ENCODE data around the gene USF1. TPM values are rescaled to one million over a fixed set of nuclear protein-coding genes. Genes with fewer than 3 reads are reported as not detected.

The USF1 gene
- total and polyA plus RNA-seq, 9 of the 15 experiments (the other 6 are each of a cell fraction or from before 2014, with no cell fraction given): 7.4 to 60.2 (median 54.2) TPM

DNA sequence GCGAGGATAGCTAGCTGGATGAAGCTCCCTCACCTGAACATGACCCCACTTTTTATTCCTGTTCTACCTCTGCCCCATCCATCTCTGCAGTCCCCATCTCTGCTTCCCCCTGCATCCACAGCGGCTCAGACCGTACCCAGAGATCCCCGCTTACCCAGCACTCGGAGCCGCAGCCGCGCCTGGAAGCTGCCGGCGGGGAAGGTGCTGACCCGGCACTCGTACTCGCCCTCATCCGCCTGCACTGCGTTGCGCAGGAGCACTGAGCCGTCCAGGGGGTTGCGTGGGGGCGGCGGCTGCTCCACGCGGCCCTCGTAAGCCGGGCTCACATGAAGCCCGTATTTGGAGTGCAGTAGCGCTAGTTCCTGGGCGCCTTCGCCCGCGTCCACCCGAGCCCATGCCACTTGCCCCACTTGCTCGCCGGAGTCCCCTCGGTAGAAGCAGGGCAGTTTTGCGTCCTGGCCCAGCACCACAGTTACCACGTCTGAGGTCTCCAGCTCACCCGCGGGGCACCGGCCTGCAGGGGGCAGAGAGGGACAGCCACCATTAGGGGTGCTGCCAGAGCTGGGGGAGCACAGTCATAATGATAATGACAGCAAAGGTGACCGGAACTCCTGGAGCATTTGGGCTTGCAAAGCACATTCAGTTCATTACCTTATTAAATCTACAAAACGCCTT lies 33.8 kb upstream of the USF1 start:
- Histone ChIP-seq H3K9me1 (ENCODE audit: control insufficient read depth, insufficient read depth, low read length) (no peaks in the 10 kb centered on the region), H4K20me1 (replicated peaks; ENCODE audit: control insufficient read depth, insufficient read depth, low read length) (no peaks in the 10 kb centered on the region), H3K27ac (ENCODE audit: extremely low read depth, low read depth, low read length) (no peak overlapping the region), H3K79me2 (ENCODE audit: control insufficient read depth, insufficient read depth, low read length) (no peaks in the 10 kb centered on the region), H3K36me3 (ENCODE audit: control insufficient read depth, insufficient read depth, low read length) (no peaks in the 10 kb centered on the region), H3K4me1 (replicated peaks in 1 of 2; ENCODE audit: control insufficient read depth in 2 of 2, insufficient read depth in 2 of 2, low read length in 2 of 2) (peaks cover 20 to 21% of the 10 kb centered on the region in 2 experiments; a peak in 4 of 5 replicates), H2AFZ (ENCODE audit: low read depth, low read length) (no peak overlapping the region), H3K27me3 (ENCODE audit: control insufficient read depth in 2 of 2, insufficient read depth in 2 of 2, low read length in 2 of 2) (no peaks in the 10 kb centered on the region), H3K9ac (ENCODE audit: insufficient read depth in 1 of 2, low read depth in 2 of 2, low read length in 2 of 2) (no peak overlapping the region), H3K4me2 (ENCODE audit: insufficient read depth, low read length) (no peak overlapping the region), H3K4me3 (no peak overlapping the region), H3K9me3 (replicated peaks; ENCODE audit: control insufficient read depth, insufficient read depth, low read depth, low read length) (no peaks in the 10 kb centered on the region)
- in situ Hi-C loops (cut with MboI) (loop anchor here (25.0 kb wide), 1 partner anchor 242 kb away; no protein-coding TSS in a partner anchor), intact Hi-C loops (cut with micrococcal nuclease) (loop anchor here (10.0 kb wide), 1 partner anchor 55 kb away; the partner anchor contains the start of gene DEDD)
- FAIRE-seq (no peak), ATAC-seq (no peak), DNase-seq (ENCODE audit: extremely low read depth in 1 of 4, low spot score in 3 of 4) (no peak)
- TF ChIP-seq ZBTB33 (CRISPR knock-in tag; IDR thresholded peaks at IDR 0.05): peak; percentile 65
- TF ChIP-seq ZBTB11 (CRISPR knock-in tag; IDR thresholded peaks at IDR 0.05): no peak
- no peak for TF ChIP-seq ATF7 (IDR thresholded peaks at IDR 0.05)
- POLR2A ChIA-PET: interaction anchor here (0.6 to 2.1 kb wide), 3 partner anchors 13 to 33 kb away, joined by 3 to 5 read pairs (median 4); partner anchors contain the start of gene USF1
- no TSS peak for BruUV-seq (replicated peaks)
- CTCF ChIA-PET (ENCODE audit: low intra/inter-chr PET ratio): no interaction called here
- WGBS (ENCODE audit: insufficient coverage, low coverage, missing lambda C conversion rate): 64% methylated on average over 39 of the region's 41 CpGs
